PFSK-1 (cell line): Measurements from ENCODE around the gene LRMDA.

ENCODE experiments used
- FOXP2 ChIP-seq: optimal IDR thresholded peaks from 2 replicates; pipeline ENCODE3; 2011; ENCODE audit warnings: borderline replicate concordance, control low read depth, inconsistent platforms; ENCODE audit not compliant: insufficient read depth; ENCODE audit errors: extremely low read length, extremely low read depth
- POLR2AphosphoS5 ChIP-seq: IDR thresholded peaks from 2 replicates; pipeline ENCODE4 v1.6.1; 2012; ENCODE audit warnings: low read depth, mild to moderate bottlenecking, control low read depth, low read length, moderate library complexity
- REST ChIP-seq, 2 experiments: IDR thresholded peaks; 2 replicates each; pipeline versions ENCODE4 v1.6.1 to v1.8.0; 2011 to 2012; ENCODE audit warnings: low read depth in 2 of 2, low read length in 2 of 2, control low read depth in 1 of 2, inconsistent platforms in 1 of 2, mild to moderate bottlenecking in 1 of 2, moderate library complexity in 1 of 2; ENCODE audit not compliant: insufficient read depth in 1 of 2
- SIN3A ChIP-seq: IDR thresholded peaks from 2 replicates; pipeline ENCODE4 v1.6.1; 2012; ENCODE audit warnings: mild to moderate bottlenecking, low read length, moderate library complexity, borderline replicate concordance; ENCODE audit not compliant: insufficient read depth
- TAF1 ChIP-seq: IDR thresholded peaks from 2 replicates; pipeline ENCODE4 v1.6.1; 2012; ENCODE audit warnings: low read length, control low read depth, borderline replicate concordance; ENCODE audit not compliant: insufficient read depth

DNA sequence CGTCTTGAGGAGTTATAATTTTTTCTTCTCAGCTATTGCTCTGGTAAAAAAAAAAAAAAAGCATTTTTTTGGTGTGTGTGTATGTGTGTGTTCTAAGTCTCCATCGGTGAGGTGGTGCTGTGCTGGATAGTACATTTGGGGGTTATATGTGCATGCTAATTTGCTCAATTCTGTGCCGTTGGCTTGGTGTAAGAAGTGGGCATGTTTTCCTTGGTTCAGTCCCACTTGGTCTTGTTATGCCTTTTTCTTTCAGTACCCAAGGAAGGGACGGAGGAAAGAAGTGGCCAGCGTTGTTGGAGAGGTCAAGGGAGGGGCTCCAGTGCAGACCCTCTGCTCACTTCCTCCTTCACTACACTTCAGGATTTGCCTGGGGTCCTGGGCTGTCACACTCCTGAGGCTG, 20.4 kb downstream of the LRMDA start:
- TF ChIP-seq POLR2AphosphoS5 (no peak), SIN3A (no peak), REST (IDR thresholded peaks at IDR 0.05; ENCODE audit: insufficient read depth in 1 of 2, low read depth in 2 of 2, low read length in 2 of 2) (no peak), TAF1 (no peak), FOXP2 (no peak)
